AG04450 (cell line): ENCODE results near the gene TMTC1. TPM values are rescaled to one million over a fixed set of nuclear protein-coding genes. Genes with fewer than 3 reads are reported as not detected.
A peak's percentile ranks its signal among the peaks of the same experiment; 100 is the strongest.

Experiments
- CTCF ChIA-PET: fragments of 300-600, 350-600 bp; formaldehyde crosslinking; extraction: SDS; loops from one replicate; lab custom pipeline; 2022; ENCODE audit warnings: antibody characterized with exemption, inconsistent platforms; lab: Charles Lee
- POLR2A ChIA-PET: fragments of 350-600 bp; formaldehyde crosslinking; extraction: SDS; loops from one replicate; lab custom pipeline; 2021; ENCODE audit warnings: antibody characterized with exemption, inconsistent platforms; lab: Yijun Ruan, JAX
- DNase-seq: peaks from one replicate; pipeline ENCODE4 v3.0.0-alpha.2; 2011; ENCODE audit warnings: low read depth, low spot score
- H3K27ac ChIP-seq: one replicate; pipeline ENCODE4 v1.5.1; 2012; ENCODE audit warnings: low read depth, low read length, control low read depth
- H3K27me3 ChIP-seq: one replicate; pipeline ENCODE4 v1.6.0; 2012; ENCODE audit warnings: low read length; ENCODE audit not compliant: control insufficient read depth, insufficient read depth
- H3K4me3 ChIP-seq: 2 replicates; pipeline ENCODE4 v1.5.1; 2011; ENCODE audit warnings: mild to moderate bottlenecking, low read depth, low read length, control low read depth
- H3K9me3 ChIP-seq: 2 replicates; pipeline ENCODE4 v1.5.1; 2012; ENCODE audit warnings: low read length; ENCODE audit not compliant: control insufficient read depth, insufficient read depth
- polyA plus RNA-seq: library from polyadenylated mRNA; depleted of rRNA; stranded (reverse); fragments of >200 nt; gene quantifications from 2 replicates; pipeline ENCODE4 v1.2.3, GENCODE V29; 2011
- TF ChIP-seq, protein P1 (sequence below): IDR thresholded peaks from 2 replicates; pipeline ENCODE4 v1.5.1; 2011; ENCODE audit warnings: low read depth, low read length, control low read depth, inconsistent platforms

Gene TMTC1
- polyA plus RNA-seq, 1 experiment: 66.8 TPM

DNA sequence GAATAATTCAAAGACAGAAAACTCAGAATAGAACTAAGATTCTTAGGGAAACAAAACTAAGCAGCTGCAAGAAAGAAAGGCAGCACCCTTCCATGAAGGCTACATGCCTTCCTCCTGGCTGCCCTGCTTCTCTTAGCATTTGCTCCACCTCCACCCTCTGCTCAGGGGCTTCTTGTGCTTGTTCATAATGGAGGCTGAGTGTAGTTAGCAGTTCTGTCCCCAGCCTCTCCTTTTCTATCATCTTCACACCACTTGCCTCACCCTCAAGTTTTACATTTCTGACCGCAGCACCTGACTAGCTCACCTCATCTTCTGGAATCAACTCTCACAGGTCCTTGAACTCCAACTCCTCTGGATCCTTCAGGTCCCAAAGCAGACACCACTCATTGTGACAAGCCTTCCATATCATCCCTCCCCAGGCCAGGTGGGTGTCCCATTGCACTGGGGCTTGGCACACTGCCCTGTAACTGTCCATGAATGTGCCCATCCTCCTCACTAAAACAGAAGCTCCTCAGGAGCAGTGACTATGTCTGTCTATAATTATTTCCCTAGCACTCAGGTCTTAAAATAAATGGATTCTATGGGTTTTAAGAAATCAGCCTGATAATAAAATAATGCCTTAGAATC lies 139.1 kb downstream of the TMTC1 start:
- TF ChIP-seq, protein P1, sequence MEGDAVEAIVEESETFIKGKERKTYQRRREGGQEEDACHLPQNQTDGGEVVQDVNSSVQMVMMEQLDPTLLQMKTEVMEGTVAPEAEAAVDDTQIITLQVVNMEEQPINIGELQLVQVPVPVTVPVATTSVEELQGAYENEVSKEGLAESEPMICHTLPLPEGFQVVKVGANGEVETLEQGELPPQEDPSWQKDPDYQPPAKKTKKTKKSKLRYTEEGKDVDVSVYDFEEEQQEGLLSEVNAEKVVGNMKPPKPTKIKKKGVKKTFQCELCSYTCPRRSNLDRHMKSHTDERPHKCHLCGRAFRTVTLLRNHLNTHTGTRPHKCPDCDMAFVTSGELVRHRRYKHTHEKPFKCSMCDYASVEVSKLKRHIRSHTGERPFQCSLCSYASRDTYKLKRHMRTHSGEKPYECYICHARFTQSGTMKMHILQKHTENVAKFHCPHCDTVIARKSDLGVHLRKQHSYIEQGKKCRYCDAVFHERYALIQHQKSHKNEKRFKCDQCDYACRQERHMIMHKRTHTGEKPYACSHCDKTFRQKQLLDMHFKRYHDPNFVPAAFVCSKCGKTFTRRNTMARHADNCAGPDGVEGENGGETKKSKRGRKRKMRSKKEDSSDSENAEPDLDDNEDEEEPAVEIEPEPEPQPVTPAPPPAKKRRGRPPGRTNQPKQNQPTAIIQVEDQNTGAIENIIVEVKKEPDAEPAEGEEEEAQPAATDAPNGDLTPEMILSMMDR: no peak
- DNase-seq: no peak
- no peaks in the 10 kb centered on the region for H3K27me3 ChIP-seq
- ChIA-PET POLR2A (interaction anchor here (0.7 kb wide), 1 partner anchor 10 kb away, joined by 6 read pairs; no protein-coding TSS in a partner anchor), CTCF (no interaction called here)
- no peaks in the 10 kb centered on the region for H3K9me3 ChIP-seq
- no peak overlapping the region for H3K27ac ChIP-seq
- no peak overlapping the region for H3K4me3 ChIP-seq

DNA sequence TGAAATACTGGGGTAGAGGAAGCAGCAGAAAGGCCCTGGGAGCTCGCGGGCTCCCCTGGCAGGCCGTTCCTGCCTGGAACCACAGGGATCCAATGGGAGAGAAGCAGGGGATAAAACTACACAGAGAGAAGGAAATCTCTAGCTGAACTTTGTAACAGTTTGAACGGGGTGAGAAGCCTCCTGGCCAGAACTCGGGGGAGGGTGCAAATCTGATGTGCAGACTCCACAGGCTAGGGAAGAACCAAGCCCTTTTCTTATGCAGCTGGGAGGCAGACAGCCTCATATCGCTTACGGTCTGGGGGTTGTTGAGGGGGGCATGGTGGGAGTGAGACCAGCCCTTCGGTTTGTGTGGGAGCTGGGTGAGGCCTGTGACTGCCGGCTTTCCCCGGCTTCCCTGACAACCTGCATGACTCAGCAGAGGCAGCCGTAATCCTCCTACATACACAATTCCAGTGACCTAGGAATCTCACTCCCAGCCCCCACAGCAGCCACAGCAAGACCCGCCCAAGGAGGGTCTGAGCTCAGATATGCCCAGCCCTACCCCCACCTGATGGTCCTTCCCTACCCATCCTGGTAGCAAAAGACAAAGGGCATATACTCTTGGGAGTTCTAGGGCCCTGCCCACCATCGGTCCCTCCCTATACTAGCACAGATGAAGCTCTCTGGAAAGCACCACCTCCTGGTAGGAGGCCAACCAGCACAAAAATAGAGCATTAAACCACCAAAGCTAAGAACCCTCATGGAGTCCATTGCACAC lies 143.0 kb downstream of the TMTC1 start:
- H3K4me3 ChIP-seq: no peak overlapping the region
- peak overlapping the region; percentile 61 for H3K27ac ChIP-seq
- H3K9me3 ChIP-seq: no peaks in the 10 kb centered on the region
- no peak for DNase-seq
- POLR2A ChIA-PET: interaction anchor here (0.6 kb wide), 1 partner anchor 1155 kb away, joined by 3 read pairs; no protein-coding TSS in a partner anchor
- TF ChIP-seq, protein P1: 0 out of 2 replicates have a peak, but pooled peaks have one; percentile 4
- H3K27me3 ChIP-seq: no peaks in the 10 kb centered on the region
- CTCF ChIA-PET: interaction anchor here (0.7 kb wide), 2 partner anchors 15 to 49 kb away, joined by 3 read pairs; no protein-coding TSS in a partner anchor

DNA sequence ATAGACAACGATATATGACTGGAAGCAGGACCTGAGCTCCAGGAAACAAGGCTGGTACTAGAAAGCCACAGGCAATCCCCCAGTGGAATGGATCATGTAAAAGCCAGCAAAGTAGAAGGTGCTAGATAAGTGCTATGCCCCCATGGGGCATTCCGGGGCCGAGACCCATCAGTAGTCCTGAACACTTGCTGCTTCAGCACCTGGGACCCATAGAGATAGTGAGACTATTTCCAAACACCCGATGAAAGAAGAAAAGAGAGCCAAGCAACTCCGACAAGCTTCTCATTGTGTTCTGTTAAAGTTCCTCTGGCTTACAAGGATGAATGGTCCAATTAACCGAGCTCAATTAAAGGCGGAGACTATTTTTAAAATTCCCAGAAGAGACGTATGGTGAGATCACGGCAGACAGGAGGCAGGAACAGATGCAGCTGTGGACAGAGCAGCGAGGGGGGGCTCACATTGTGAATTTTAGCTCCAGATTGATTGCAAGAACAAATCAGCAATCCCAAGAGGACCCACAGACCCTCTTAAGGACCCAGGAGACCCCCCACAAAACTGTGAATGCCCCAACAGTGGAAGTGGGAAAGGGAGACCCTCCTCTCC lies 143.7 kb downstream of the TMTC1 start:
- POLR2A ChIA-PET: no interaction called here
- Histone ChIP-seq H3K27ac (no peak overlapping the region), H3K27me3 (no peaks in the 10 kb centered on the region), H3K4me3 (no peak overlapping the region), H3K9me3 (no peaks in the 10 kb centered on the region)
- DNase-seq: no peak
- CTCF ChIA-PET: interaction anchor here (0.5 kb wide), 1 partner anchor 82 kb away, joined by 4 read pairs; no protein-coding TSS in a partner anchor
- TF ChIP-seq, protein P1: no peak

DNA sequence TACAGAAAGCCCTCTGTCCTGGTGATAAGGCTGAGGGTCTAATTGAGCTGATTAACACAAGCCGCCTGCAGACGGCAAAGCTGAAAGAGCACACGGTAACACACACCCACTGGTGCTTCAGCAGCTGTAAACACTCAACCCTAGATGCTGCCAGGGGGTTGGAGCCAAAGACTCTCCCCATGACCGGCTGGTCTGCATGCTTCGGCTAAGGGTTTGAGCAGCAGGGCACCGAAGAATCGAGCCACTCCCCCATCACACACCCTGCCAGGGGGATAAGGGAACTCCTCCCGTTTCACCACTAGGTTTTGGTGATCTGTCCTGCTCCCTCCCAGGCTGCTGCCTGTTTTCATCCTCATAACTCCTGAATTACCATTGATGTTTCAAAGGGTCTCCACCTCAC lies 145.2 kb downstream of the TMTC1 start:
- ChIA-PET CTCF (interaction anchor here (0.6 kb wide), 1 partner anchor 20 kb away, joined by 3 read pairs; no protein-coding TSS in a partner anchor), POLR2A (no interaction called here)
- no peak overlapping the region for H3K27ac ChIP-seq
- H3K4me3 ChIP-seq: no peak overlapping the region
- H3K9me3 ChIP-seq: no peaks in the 10 kb centered on the region
- no peak for DNase-seq
- TF ChIP-seq, protein P1: no peak
- no peaks in the 10 kb centered on the region for H3K27me3 ChIP-seq
